Peyer's patch (tissue), 4 donors: ENCODE measurements around the gene TSPEAR.

Source experiments
- POLR2A ChIP-seq, 2 donors: fragments of 450-650 bp; IDR thresholded peaks; one replicate each; pipeline ENCODE4 v1.5.1; 2017; ENCODE audit warnings: antibody characterized with exemption in 2 of 2, mild to moderate bottlenecking in 2 of 2, moderate library complexity in 2 of 2
- TF ChIP-seq, protein P1 (sequence below), 6 experiments: fragments of 450-650 bp in 4 of 6; fragments of 200-600 bp in 2 of 6; sonication (generic) in 1 of 6; IDR thresholded peaks; one replicate each; pipeline ENCODE4 v1.5.1; 2017 to 2019; ENCODE audit warnings: antibody characterized with exemption in 6 of 6, mild to moderate bottlenecking in 3 of 6, moderate library complexity in 1 of 6

- TF ChIP-seq, protein P1, sequence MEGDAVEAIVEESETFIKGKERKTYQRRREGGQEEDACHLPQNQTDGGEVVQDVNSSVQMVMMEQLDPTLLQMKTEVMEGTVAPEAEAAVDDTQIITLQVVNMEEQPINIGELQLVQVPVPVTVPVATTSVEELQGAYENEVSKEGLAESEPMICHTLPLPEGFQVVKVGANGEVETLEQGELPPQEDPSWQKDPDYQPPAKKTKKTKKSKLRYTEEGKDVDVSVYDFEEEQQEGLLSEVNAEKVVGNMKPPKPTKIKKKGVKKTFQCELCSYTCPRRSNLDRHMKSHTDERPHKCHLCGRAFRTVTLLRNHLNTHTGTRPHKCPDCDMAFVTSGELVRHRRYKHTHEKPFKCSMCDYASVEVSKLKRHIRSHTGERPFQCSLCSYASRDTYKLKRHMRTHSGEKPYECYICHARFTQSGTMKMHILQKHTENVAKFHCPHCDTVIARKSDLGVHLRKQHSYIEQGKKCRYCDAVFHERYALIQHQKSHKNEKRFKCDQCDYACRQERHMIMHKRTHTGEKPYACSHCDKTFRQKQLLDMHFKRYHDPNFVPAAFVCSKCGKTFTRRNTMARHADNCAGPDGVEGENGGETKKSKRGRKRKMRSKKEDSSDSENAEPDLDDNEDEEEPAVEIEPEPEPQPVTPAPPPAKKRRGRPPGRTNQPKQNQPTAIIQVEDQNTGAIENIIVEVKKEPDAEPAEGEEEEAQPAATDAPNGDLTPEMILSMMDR (IDR thresholded peaks at IDR 0.05): no peak
- TF ChIP-seq POLR2A (IDR thresholded peaks at IDR 0.05): no peak
These were observed 247.0 kb downstream of the TSPEAR start for GRCh38 chr21:44464351-44464750.
